ENCODE results near the gene MINDY4B. TPM values are rescaled to one million over a fixed set of nuclear protein-coding genes. Genes with fewer than 3 reads are reported as not detected.

MINDY4B gene
- total RNA-seq, 1 donor from 2014 or later = not detected

DNA sequence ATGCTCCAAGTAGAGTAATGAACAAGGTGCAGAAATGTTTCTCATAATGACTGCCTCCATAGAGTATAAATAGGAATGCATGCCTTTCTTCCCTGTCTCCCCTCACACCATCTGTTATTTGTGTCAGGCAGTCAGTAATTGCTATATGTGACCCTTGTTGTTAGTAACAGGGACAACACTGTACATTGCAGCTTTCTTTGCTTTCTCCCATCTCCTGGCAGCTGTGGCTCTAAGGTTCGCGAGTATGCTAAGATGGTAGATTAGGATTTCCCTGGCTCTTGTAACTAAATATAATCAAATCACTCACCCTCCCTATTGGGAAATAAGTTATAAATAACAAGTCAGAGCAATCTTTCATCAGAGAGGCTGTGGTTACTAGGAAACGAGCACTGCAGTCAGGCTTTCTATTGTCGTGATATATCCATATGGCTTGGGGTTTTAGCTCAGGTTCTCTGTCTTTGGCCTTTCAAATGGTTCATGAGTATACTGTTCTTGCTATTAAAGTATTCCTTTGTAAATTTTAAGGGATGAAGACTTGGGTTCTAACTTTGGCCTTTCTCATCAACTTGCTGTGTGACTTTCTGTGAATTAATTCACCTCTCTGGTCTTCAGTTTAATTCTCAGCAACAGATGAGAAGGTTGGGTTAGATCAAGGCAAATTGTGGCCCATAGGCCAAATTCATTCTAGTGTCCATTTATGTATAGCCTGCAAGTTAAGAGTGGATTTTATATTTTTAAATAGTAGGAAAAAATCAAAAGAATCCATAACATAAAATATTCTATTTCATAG, 8.1 kb upstream of the MINDY4B start:
- Histone ChIP-seq H4K20me1 (ENCODE audit: insufficient read depth, low read length) (no peaks in the 10 kb centered on the region), H3K79me2 (ENCODE audit: insufficient read depth, low read length) (no peaks in the 10 kb centered on the region), H3K9ac (ENCODE audit: low read length) (no peak overlapping the region), H3K36me3 (ENCODE audit: insufficient read depth, low read length) (no peaks in the 10 kb centered on the region), H3K4me3 (ENCODE audit: insufficient read depth, low read depth, low read length) (no peak overlapping the region), H2AFZ (ENCODE audit: low read depth, low read length) (no peak overlapping the region), H3K4me1 (ENCODE audit: insufficient read depth, low read length) (no peaks in the 10 kb centered on the region), H3K4me2 (ENCODE audit: low read length) (no peak overlapping the region), H3K27ac (ENCODE audit: low read depth, low read length) (no peak overlapping the region), H3K27me3 (ENCODE audit: insufficient read depth, low read length) (peaks cover 23% of the 10 kb centered on the region), H3K9me3 (ENCODE audit: insufficient read depth, low read depth, low read length) (no peaks in the 10 kb centered on the region)
- Mint-ChIP-seq H3K27ac (ENCODE audit: unreplicated experiment) (no peak overlapping the region), H3K4me3 (ENCODE audit: unreplicated experiment) (no peak overlapping the region), H3K27me3 (ENCODE audit: low read depth, unreplicated experiment) (peaks cover 30% of the 10 kb centered on the region), H3K36me3 (ENCODE audit: low read depth, unreplicated experiment) (no peaks in the 10 kb centered on the region), H3K9me3 (ENCODE audit: unreplicated experiment) (no peaks in the 10 kb centered on the region), H3K4me1 (ENCODE audit: low read depth, unreplicated experiment) (peaks cover 3% of the 10 kb centered on the region)
- TF ChIP-seq, protein P1, sequence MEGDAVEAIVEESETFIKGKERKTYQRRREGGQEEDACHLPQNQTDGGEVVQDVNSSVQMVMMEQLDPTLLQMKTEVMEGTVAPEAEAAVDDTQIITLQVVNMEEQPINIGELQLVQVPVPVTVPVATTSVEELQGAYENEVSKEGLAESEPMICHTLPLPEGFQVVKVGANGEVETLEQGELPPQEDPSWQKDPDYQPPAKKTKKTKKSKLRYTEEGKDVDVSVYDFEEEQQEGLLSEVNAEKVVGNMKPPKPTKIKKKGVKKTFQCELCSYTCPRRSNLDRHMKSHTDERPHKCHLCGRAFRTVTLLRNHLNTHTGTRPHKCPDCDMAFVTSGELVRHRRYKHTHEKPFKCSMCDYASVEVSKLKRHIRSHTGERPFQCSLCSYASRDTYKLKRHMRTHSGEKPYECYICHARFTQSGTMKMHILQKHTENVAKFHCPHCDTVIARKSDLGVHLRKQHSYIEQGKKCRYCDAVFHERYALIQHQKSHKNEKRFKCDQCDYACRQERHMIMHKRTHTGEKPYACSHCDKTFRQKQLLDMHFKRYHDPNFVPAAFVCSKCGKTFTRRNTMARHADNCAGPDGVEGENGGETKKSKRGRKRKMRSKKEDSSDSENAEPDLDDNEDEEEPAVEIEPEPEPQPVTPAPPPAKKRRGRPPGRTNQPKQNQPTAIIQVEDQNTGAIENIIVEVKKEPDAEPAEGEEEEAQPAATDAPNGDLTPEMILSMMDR (IDR thresholded peaks at IDR 0.05; ENCODE audit: insufficient read depth, low read depth, low read length) = no peak
- TF ChIP-seq EZH2 (IDR thresholded peaks at IDR 0.05; ENCODE audit: insufficient read depth, low read length) = no peak
- no peak for FAIRE-seq
- no peak for DNase-seq (ENCODE audit: low read depth)

DNA sequence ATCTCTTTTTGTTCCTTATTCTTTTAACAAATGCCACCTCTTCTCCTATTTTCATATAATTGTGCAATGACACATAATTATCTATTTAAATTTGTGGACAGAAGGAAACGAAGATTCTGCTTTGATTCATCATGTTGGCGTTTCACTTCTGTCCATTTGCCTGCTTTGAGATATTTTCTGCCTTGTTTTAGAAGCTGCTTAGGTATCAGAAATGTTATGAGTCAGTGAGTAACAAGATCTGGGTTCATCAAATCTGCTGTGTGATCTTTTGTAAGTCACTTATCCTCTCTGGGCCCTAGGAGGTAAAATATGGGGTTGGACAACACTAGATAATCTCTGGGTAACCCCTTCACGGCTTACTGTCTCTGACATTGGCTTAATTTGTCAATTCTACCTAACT, 7.3 kb upstream of the MINDY4B start:
- Histone ChIP-seq H3K9me3 (ENCODE audit: insufficient read depth, low read depth, low read length) (no peaks in the 10 kb centered on the region), H2AFZ (ENCODE audit: low read depth, low read length) (no peak overlapping the region), H3K79me2 (ENCODE audit: insufficient read depth, low read length) (no peaks in the 10 kb centered on the region), H3K4me2 (ENCODE audit: low read length) (no peak overlapping the region), H3K36me3 (ENCODE audit: insufficient read depth, low read length) (no peaks in the 10 kb centered on the region), H3K9ac (ENCODE audit: low read length) (no peak overlapping the region), H3K4me3 (ENCODE audit: insufficient read depth, low read depth, low read length) (no peak overlapping the region), H4K20me1 (ENCODE audit: insufficient read depth, low read length) (no peaks in the 10 kb centered on the region), H3K4me1 (ENCODE audit: insufficient read depth, low read length) (no peaks in the 10 kb centered on the region), H3K27ac (ENCODE audit: low read depth, low read length) (no peak overlapping the region), H3K27me3 (ENCODE audit: insufficient read depth, low read length) (peaks cover 20% of the 10 kb centered on the region)
- DNase-seq (ENCODE audit: low read depth) (no peak), FAIRE-seq (no peak)
- Mint-ChIP-seq H3K9me3 (ENCODE audit: unreplicated experiment) (no peaks in the 10 kb centered on the region), H3K36me3 (ENCODE audit: low read depth, unreplicated experiment) (no peaks in the 10 kb centered on the region), H3K27ac (ENCODE audit: unreplicated experiment) (no peak overlapping the region), H3K4me1 (ENCODE audit: low read depth, unreplicated experiment) (peaks cover 3% of the 10 kb centered on the region), H3K27me3 (ENCODE audit: low read depth, unreplicated experiment) (peaks cover 24% of the 10 kb centered on the region), H3K4me3 (ENCODE audit: unreplicated experiment) (no peak overlapping the region)
- no peak for TF ChIP-seq EZH2 (IDR thresholded peaks at IDR 0.05; ENCODE audit: insufficient read depth, low read length)
- TF ChIP-seq, protein P1 (IDR thresholded peaks at IDR 0.05; ENCODE audit: insufficient read depth, low read depth, low read length) = no peak

DNA sequence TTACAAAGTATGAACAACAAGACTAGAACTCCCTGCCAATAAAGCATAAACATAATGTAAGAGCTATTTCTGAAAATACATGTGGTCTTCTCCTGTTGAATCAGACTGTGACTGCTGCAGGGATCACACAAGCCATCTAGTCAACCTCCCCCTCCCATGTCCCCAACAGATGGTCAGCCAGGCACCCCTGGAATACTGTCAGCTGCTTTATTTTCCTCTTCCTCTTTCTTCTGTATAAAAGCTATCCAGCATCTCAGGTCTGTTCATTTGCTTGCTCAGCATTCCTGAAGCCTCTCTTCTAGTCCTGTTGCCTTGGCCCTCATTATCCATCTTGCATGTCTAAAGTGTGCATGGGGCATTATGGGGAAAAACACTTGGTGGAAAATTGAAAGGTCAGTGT, 6.5 kb upstream of the MINDY4B start:
- H3K4me2 ChIP-seq (ENCODE audit: low read length) = no peak overlapping the region
- H3K4me1 ChIP-seq (ENCODE audit: insufficient read depth, low read length) = no peaks in the 10 kb centered on the region
- no peak for DNase-seq (ENCODE audit: low read depth)
- H3K36me3 Mint-ChIP-seq (ENCODE audit: low read depth, unreplicated experiment) = no peaks in the 10 kb centered on the region
- H3K27me3 Mint-ChIP-seq (ENCODE audit: low read depth, unreplicated experiment) = peaks cover 23% of the 10 kb centered on the region
- no peak overlapping the region for H3K27ac Mint-ChIP-seq (ENCODE audit: unreplicated experiment)
- H3K4me1 Mint-ChIP-seq (ENCODE audit: low read depth, unreplicated experiment) = peaks cover 3% of the 10 kb centered on the region
- no peak overlapping the region for H2AFZ ChIP-seq (ENCODE audit: low read depth, low read length)
- no peaks in the 10 kb centered on the region for H3K9me3 Mint-ChIP-seq (ENCODE audit: unreplicated experiment)
- H3K9me3 ChIP-seq (ENCODE audit: insufficient read depth, low read depth, low read length) = no peaks in the 10 kb centered on the region
- H3K27me3 ChIP-seq (ENCODE audit: insufficient read depth, low read length) = peaks cover 20% of the 10 kb centered on the region
- H3K4me3 Mint-ChIP-seq (ENCODE audit: unreplicated experiment) = no peak overlapping the region
- no peak for FAIRE-seq
- H4K20me1 ChIP-seq (ENCODE audit: insufficient read depth, low read length) = no peaks in the 10 kb centered on the region
- H3K79me2 ChIP-seq (ENCODE audit: insufficient read depth, low read length) = no peaks in the 10 kb centered on the region
- no peaks in the 10 kb centered on the region for H3K36me3 ChIP-seq (ENCODE audit: insufficient read depth, low read length)
- no peak overlapping the region for H3K27ac ChIP-seq (ENCODE audit: low read depth, low read length)
- H3K9ac ChIP-seq (ENCODE audit: low read length) = no peak overlapping the region
- no peak for TF ChIP-seq EZH2 (IDR thresholded peaks at IDR 0.05; ENCODE audit: insufficient read depth, low read length)
- TF ChIP-seq, protein P1 (IDR thresholded peaks at IDR 0.05; ENCODE audit: insufficient read depth, low read depth, low read length) = no peak
- no peak overlapping the region for H3K4me3 ChIP-seq (ENCODE audit: insufficient read depth, low read depth, low read length)
